ENCODE measurements around the gene ZNF248.

The ZNF248 gene

DNA sequence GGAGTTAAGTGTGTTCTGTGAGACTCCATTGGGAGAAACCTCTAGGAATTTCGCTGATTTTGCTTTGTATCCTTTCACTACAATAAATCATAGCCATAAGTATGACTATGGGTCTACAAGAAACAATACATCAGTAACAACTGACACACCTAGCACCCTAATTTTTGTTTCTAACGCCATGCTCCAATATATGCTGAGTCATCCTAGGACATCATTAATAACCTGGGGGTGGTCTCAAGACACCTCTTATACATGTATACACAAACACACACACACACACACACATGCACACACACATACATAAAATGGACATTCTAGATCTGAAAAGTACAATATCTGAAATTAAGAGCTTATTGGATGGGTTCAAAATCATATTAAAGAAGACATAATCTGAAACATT, 18.2 kb downstream of the ZNF248 start:
- in situ Hi-C loops (cut with HindIII; ENCODE audit: low pct_ligation_motif_present, low pct_unique_long_range_greater_than_20kb, low sequenced_read_pairs), result no loop called here
- no peak for DNase-seq

DNA sequence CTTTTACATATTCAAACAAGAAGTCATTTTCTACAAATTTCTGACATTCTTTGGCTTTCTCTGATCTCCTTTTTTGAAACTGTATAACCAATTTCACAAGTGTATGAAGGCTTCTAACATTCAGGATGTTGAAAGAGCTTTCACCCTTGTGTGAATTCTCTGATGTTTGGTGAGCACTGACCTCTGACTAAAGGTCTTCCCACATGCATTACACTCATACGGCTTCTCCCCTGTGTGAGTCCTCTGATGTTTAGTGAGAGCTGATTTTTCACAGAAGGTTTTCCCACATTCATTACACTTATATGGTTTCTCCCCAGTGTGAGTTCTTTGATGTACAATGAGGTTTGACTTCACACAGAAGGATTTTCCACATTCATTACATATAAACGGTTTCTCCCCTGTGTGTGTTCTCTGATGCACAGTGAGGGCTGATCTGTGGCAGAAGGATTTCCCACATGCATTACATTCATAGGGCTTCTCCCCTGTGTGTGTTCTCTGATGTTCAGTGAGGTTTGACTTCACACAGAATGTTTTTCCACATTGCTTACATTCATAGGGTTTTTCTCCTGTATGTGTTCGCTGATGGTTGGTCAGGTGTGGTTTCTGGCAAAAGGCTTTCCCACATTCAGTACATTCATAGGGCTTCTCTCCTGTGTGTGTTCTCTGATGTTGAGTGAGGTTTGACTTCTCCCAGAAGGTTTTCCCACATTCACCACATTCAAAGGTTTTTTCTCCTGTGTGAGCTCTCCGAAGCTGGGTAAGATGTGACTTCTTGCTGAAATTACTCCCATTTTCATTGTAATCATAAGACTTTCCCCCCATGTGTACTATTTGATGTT, 25.7 kb downstream of the ZNF248 start:
- no peak for DNase-seq
- in situ Hi-C loops (cut with HindIII; ENCODE audit: low pct_ligation_motif_present, low pct_unique_long_range_greater_than_20kb, low sequenced_read_pairs), result no loop called here

DNA sequence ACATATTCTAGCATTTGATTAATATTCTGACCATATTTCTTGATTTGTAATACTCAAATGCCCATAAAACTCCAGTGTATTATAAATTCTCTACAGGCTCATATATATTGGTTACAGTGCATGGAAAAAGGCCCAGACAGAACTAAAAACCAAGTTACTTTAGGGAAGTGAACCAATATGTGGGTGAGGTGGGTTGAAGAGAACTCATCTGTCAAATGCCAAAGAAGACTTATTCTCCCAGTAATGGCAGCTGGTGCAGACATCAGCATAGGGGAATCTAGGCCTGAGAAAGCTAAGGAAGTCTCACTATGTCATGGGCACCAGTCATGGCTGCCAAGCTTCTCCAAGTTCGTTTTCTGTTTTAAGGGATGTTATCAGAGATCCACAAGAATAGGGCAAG, 30.6 kb downstream of the ZNF248 start:
- in situ Hi-C loops (cut with HindIII; ENCODE audit: low pct_ligation_motif_present, low pct_unique_long_range_greater_than_20kb, low sequenced_read_pairs), result no loop called here
- DNase-seq, result no peak

DNA sequence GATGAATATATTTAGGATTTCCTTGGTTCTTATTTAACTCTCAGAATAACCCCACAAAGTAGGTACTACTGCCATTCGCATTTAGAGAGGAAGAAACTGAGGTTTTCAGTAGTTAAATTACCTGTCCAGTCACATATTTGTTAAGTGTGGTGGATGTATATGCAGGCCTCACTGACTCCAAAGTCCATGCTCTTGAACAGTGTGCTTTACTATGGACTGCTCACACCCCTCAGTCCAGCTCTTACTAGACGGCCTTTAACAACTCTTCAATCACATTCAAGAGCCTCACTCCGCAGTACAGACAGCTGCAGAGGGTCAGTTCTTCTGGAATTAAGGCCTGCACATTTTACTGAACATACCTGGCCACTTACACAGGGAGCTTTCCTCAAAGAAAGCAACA, 36.2 kb downstream of the ZNF248 start:
- DNase-seq, result no peak
- in situ Hi-C loops (cut with HindIII; ENCODE audit: low pct_ligation_motif_present, low pct_unique_long_range_greater_than_20kb, low sequenced_read_pairs), result no loop called here

DNA sequence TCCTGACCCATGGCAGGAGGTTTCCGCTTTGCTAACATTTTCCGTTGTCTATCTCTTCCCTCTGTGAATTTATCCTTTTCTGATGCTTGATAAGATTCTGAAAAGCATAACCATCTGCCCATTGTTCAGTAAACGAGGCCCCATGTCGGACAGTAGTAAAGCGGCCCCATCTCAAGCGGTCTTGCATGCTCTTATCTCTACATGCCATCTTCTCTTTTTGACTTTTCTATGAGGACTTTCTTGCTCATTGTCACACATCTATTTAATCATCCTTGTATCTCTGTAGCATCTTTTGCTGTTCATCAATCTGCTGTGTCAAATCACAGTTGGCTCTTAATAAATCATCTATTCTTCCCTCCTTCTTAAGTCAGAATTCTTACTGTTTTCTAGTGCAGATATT, 37.6 kb downstream of the ZNF248 start:
- in situ Hi-C loops (cut with HindIII; ENCODE audit: low pct_ligation_motif_present, low pct_unique_long_range_greater_than_20kb, low sequenced_read_pairs), result no loop called here
- no peak for DNase-seq

DNA sequence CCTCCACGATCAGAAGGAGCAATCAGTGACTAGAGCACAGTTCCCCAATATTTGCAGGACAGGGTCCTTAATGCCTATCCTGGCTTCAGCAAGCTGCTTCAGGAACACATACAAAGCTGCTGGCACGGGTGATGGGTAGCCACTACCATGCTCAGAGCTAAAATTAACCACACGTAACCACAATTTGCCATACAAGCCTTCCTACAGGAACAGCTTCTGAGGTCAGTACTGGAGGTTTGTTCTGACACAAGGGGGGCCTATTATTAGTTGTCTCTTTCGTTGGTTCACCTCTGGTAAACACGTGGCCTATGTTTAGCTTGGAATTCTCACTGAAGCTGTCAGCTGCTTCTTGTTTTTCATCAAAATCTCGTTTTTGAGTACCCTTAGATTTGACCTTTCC, 41.1 kb downstream of the ZNF248 start:
- DNase-seq, result no peak
- in situ Hi-C loops (cut with HindIII; ENCODE audit: low pct_ligation_motif_present, low pct_unique_long_range_greater_than_20kb, low sequenced_read_pairs), result no loop called here

DNA sequence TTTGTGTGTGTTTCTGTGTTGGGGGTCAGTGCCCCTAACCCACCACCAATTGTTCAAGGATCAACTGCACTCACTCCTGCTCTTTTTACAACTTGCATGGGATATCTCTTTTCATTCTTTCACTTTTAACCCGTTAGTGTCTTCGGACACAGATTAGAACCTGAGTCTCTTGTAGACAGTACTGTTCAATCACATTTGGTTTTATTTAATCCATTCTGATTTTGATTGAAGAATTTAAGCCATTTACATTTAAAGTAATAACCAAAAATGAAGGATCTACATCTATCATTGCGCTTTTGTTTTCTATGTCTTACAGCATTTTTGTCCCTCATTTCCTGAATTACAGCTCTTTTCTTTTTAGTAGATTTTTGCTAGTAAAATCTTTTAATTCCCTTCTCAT, 43.6 kb downstream of the ZNF248 start:
- in situ Hi-C loops (cut with HindIII; ENCODE audit: low pct_ligation_motif_present, low pct_unique_long_range_greater_than_20kb, low sequenced_read_pairs), result no loop called here
- DNase-seq, result no peak

DNA sequence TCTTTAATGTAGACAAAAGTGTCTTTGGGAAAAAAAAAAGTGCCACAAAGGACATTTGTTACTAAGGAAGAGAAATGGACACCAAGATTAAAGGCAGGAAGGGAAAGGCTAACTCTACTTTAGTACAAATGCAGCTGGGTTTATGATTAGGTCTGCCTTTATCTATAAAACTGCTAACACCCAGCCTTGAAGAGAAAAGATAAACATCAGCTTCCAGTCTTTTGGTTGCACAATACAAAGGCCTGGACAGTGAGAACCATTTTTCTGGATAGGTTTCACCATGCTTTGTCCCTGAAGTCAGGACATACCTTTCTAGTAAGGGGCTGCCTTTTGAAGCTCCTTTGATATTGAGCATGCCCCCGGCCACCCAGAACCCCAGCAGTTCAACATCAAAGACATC, 45.1 kb downstream of the ZNF248 start:
- DNase-seq, result no peak
- in situ Hi-C loops (cut with HindIII; ENCODE audit: low pct_ligation_motif_present, low pct_unique_long_range_greater_than_20kb, low sequenced_read_pairs), result no loop called here

DNA sequence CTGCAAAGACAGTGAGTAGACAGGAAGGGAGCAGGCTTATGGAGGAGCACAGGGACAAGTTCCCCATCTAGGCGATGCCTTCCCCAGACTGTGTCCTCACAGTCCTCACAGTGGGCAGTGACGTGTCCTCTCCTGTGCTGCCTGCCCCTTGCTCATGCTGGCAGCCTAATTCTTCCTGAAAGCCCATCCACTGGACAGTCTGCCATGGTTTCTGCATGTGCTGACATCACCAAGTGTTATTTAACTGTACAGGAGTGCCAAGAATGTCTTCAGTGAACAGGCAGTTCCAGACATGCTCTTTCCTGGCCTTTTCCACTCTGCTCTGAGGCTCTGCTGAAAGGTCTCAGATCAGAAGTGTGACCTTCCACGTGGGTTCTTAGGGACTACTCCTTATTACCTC, 54.1 kb downstream of the ZNF248 start:
- DNase-seq, result no peak
- in situ Hi-C loops (cut with HindIII; ENCODE audit: low pct_ligation_motif_present, low pct_unique_long_range_greater_than_20kb, low sequenced_read_pairs), result no loop called here

DNA sequence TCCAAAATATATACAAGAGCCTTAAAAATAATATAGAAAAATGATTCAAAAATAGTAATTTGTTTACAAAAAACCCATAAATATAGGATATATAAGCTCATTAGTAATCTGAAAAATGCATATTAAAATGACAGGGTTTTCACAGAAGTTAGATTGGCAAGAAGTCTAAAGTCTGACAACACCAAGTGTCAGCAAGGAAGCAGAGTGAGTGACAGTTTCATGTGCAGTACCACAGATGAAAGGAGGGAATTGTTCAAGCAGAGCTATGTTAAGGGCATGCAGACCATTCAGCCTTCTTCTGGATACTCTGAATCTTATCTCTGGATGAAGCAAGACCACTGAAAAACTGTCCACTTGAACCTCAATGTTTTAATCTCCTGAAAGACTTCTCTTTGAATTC, 55.9 kb downstream of the ZNF248 start:
- in situ Hi-C loops (cut with HindIII; ENCODE audit: low pct_ligation_motif_present, low pct_unique_long_range_greater_than_20kb, low sequenced_read_pairs), result no loop called here
- no peak for DNase-seq

DNA sequence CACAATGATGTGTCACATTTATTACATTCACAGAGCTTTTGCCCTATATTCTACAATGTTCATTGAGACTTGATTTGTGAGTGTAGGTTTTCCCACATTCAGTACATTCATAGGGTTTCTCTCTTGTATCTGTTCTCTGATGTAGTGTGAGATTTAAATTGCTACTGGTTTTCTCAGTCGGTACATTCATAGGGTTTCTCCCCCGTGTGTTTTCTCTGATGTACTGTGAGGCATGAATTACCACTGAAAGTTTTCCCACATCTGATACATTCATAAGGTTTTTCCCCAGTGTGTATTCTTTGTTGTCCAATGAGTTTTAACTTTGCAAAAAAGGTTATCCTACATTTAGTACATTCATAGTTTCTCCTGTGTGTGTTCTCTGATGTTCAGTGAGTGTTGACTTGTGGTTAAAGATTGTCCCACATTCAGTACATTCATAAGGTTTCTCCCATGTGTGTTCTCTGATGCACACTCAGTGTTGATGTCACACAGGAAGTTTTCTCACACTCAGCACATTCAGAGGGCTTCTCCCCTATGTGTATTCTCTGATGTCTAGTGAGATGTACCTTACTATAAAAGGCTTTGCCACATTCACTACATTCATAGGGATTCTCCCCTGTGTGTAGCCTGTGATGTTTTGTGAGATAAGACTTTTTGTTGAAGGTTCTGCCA, 63.0 kb downstream of the ZNF248 start:
- in situ Hi-C loops (cut with HindIII; ENCODE audit: low pct_ligation_motif_present, low pct_unique_long_range_greater_than_20kb, low sequenced_read_pairs), result no loop called here
- DNase-seq, result no peak

DNA sequence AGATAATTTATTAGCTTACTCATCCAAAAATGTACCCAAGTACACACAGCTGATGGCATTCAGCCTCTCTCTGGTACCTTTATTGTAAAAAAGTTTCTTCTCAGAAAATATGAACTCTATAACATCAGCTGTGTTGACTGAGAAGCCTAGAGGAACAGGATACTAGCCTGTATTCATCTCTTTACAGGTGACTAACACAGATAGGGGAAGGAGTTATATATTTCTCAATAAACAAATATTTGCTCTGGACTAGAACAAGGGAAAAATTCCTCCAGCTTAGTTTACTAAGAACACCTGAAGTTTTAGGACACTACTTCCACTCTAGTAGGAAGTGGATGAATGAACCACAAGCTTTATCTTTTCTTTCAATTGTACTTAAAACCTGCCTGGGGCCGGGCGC, 67.8 kb downstream of the ZNF248 start:
- no peak for DNase-seq
- in situ Hi-C loops (cut with HindIII; ENCODE audit: low pct_ligation_motif_present, low pct_unique_long_range_greater_than_20kb, low sequenced_read_pairs), result no loop called here

DNA sequence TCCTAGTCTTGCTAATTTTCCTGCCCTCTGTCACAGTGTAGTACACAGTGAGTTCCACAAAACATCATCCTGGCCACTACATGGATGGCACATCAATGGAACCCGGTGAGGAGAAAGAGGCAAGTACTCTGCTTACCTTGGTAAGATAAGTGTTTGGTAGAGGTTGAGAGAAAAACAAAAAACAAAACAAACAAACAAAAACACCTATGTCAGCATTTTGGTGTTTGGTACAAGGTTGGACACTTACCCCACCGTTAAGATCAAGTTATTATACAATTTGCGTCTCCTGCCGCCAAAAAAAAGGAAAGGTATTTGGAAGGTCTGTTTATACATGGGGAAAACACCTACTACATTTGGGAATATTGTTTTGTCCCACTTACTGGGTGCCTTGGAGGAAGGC, 72.7 kb downstream of the ZNF248 start:
- no peak for DNase-seq
- in situ Hi-C loops (cut with HindIII; ENCODE audit: low pct_ligation_motif_present, low pct_unique_long_range_greater_than_20kb, low sequenced_read_pairs), result no loop called here

DNA sequence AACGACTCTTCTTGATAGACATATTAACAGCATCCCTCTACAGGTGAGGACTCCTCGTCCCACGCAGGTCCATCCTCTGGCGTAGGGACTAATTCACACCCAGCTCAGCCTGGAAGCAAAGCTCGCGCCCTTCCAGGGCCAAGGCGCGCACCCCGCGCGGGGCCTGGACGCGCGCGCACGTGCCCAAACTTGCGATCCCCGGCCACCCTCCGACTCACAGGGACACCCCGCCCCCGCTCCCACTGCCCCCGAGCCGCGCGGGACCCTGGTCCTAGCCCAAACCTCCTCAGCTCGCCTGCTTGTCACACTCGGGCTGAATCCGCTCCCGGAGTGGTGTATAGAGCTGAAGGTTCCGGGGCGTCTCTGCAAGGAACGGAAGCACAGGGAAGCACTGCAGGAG, 76.9 kb downstream of the ZNF248 start:
- in situ Hi-C loops (cut with HindIII; ENCODE audit: low pct_ligation_motif_present, low pct_unique_long_range_greater_than_20kb, low sequenced_read_pairs), result no loop called here
- DNase-seq, result no peak

DNA sequence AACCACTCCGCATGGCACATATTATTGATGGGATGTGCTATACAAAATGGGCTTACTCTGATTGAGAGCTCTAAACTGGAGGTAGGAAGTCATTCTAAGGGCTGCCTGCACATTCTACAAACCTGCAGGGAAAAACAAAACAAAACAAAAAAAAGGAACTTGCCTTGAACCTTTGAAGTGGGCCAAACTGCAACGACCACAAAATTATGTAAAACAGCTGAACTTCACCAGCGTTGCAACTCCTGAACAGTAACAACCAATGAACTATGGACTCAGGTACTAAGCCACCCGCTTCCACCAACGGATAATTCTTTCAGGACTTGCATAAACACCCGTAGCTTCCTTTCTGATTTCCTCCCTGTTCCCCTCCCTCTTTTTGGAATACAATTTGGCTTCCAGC, 80.4 kb downstream of the ZNF248 start:
- no peak for DNase-seq
- in situ Hi-C loops (cut with HindIII; ENCODE audit: low pct_ligation_motif_present, low pct_unique_long_range_greater_than_20kb, low sequenced_read_pairs), result no loop called here

DNA sequence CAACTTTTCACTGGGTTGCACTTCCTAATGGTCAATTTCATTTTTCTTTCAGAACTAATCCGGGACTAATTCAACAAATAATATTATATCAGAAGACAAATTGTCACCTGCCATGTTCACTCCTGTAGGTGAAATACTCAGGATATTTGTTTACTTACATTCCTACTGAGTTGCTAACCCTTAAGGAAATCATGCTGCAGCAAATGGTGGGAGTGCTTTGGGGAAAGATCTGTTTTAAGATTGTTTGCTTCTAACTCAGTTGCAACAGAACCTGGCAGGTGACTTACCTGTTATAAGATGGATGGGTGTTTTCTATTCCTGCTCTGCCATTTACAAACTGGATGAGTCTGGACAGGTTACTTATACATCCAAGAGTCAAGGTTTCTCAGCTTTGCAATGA, 81.8 kb downstream of the ZNF248 start:
- DNase-seq, result no peak
- in situ Hi-C loops (cut with HindIII; ENCODE audit: low pct_ligation_motif_present, low pct_unique_long_range_greater_than_20kb, low sequenced_read_pairs), result no loop called here

DNA sequence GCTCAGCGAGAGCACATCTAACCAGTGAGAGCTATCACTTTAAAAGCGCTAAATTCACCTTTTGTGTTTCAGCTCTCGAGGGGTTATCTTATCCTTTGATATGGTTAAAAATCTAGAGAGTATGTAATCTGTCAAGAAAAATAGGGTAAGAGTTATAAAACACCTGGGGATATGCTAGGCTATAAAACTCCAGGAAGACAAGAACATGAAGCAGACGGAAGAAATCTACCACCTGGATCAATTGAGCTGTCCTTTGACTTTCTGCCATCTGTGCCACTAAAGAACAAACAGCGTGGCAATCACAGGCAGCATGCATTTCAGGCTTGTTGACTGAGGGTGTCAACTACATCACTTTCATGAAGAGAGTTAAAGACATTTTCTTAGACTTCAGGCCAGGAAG, 83.1 kb downstream of the ZNF248 start:
- no peak for DNase-seq
- in situ Hi-C loops (cut with HindIII; ENCODE audit: low pct_ligation_motif_present, low pct_unique_long_range_greater_than_20kb, low sequenced_read_pairs), result no loop called here

DNA sequence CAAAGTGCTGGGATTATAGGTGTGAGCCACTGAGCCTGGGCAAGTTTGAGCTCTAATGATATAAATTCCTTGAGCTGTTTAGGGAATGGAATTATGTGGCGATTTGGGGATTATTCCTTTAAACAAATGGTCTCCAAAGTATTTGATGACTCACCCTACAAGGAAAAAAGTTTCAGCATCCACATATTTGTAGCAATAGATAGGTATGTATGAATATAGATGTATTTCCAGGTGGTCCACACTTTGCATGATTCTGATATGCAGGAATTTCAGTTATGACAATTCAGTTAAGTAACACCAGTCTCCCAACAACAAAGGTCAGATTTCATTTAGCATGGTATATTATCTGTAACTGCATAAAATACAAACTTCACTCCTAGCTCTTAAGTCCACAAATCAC, 92.2 kb downstream of the ZNF248 start:
- in situ Hi-C loops (cut with HindIII; ENCODE audit: low pct_ligation_motif_present, low pct_unique_long_range_greater_than_20kb, low sequenced_read_pairs), result no loop called here
- DNase-seq, result no peak

DNA sequence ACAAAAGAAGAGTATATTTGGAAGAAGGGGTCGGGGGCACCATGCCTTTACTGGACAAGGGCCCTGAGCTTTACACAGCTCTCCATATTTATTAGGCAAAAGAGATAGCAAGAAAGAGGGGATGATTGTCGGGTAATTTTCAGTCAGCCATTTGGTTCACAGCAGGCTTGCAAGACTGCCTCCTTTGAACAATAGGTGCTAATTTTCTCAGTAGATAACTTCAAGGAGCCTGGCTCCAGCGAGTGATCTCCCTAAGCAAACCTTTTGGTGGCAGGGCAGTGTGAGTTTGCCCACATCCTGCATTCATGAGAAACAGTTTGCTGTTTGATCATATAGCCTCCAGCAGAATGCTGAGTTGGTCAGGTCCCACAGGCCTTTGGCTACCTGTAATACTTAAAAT, 94.3 kb downstream of the ZNF248 start:
- in situ Hi-C loops (cut with HindIII; ENCODE audit: low pct_ligation_motif_present, low pct_unique_long_range_greater_than_20kb, low sequenced_read_pairs), result no loop called here
- DNase-seq, result no peak

DNA sequence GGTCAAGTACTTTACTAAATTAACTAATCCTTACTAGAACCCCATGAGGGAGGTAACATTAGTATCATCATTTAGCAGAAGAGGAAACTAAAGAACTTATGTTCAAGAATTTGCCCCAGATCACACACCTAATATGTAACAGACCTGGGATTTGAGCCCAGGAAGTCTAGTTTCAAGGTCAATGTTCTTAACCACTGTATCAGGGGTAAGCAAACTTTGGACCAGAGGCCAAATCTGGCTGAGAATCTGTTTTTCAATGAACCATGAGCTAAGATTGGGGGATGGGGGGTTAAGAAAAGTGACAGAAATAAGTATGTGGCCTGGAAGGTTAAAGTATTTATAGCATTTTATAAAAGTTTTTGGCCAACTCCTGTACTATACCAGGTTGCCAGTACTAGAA, 95.1 kb downstream of the ZNF248 start:
- in situ Hi-C loops (cut with HindIII; ENCODE audit: low pct_ligation_motif_present, low pct_unique_long_range_greater_than_20kb, low sequenced_read_pairs), result no loop called here
- DNase-seq, result no peak
